PC-9 (cell line): ENCODE data around the gene ATXN1. TPM values are rescaled to one million over a fixed set of nuclear protein-coding genes. Genes with fewer than 3 reads are reported as not detected.

Source experiments
- BruUV-seq: library from RNA; stranded (reverse); fragments of 400-500 nt; replicated peaks from 2 replicates; lab custom pipeline; 2021; lab: Mats Ljungman, UMichigan
- CTCF ChIA-PET: fragments of 300-600 bp; sonication (Branson Sonifier 250); formaldehyde crosslinking; loops from one replicate; lab custom pipeline; 2022; ENCODE audit warnings: antibody characterized with exemption; lab: Charles Lee
- POLR2A ChIA-PET: fragments of 300-600 bp; sonication (Branson Sonifier 250); formaldehyde crosslinking; loops from one replicate; lab custom pipeline; 2022; ENCODE audit warnings: antibody characterized with exemption; ENCODE audit not compliant: unreplicated experiment; lab: Charles Lee
- DNase-seq, 2 experiments: peaks; one replicate each; pipeline versions ENCODE4 v3.0.0 to v3.0.0-alpha.2; 2015 to 2022; ENCODE audit warnings: mixed read lengths in 1 of 2
- H2AFZ ChIP-seq: fragments of 200-600 bp; sonication (generic); 2 replicates; pipeline ENCODE4 v1.8.1; 2017; ENCODE audit warnings: antibody characterized with exemption
- H3F3A ChIP-seq: fragments of 200-600 bp; sonication (generic); 2 replicates; pipeline ENCODE4 v1.8.1; 2017; ENCODE audit warnings: antibody characterized with exemption, mild to moderate bottlenecking, low read depth; ENCODE audit not compliant: insufficient read depth
- H3K27ac ChIP-seq: fragments of 200-600 bp; sonication (generic); 2 replicates; pipeline ENCODE4 v1.6.1; 2016; ENCODE audit warnings: mixed run types
- H3K27me3 ChIP-seq: fragments of 200-600 bp; sonication (generic); 2 replicates; pipeline ENCODE4 v1.6.1; 2016; ENCODE audit warnings: low read depth, mixed run types; ENCODE audit not compliant: insufficient read depth
- H3K36me3 ChIP-seq: fragments of 200-600 bp; sonication (generic); 2 replicates; pipeline ENCODE4 v1.6.1; 2016; ENCODE audit warnings: low read depth, mixed run types
- H3K4me1 ChIP-seq: fragments of 200-600 bp; sonication (generic); replicated peaks from 2 replicates; pipeline ENCODE4 v1.6.1; 2016; ENCODE audit warnings: mixed run types; ENCODE audit not compliant: insufficient read depth
- H3K4me2 ChIP-seq: fragments of 200-600 bp; sonication (generic); 2 replicates; pipeline ENCODE4 v1.6.1; 2017; ENCODE audit warnings: mixed run types
- H3K4me3 ChIP-seq: fragments of 200-600 bp; sonication (generic); 2 replicates; pipeline ENCODE4 v1.6.1; 2016; ENCODE audit warnings: mixed run types
- H3K79me2 ChIP-seq: fragments of 200-600 bp; sonication (generic); 2 replicates; pipeline ENCODE4 v1.6.1; 2017; ENCODE audit warnings: low read depth, mixed run types
- H3K9me2 ChIP-seq: fragments of 200-600 bp; sonication (generic); 2 replicates; pipeline ENCODE4 v1.8.1; 2017; ENCODE audit warnings: mild to moderate bottlenecking; ENCODE audit not compliant: insufficient read depth
- H3K9me3 ChIP-seq: fragments of 200-600 bp; sonication (generic); 2 replicates; pipeline ENCODE4 v1.8.1; 2016; ENCODE audit warnings: low read depth; ENCODE audit not compliant: insufficient read depth
- H4K20me1 ChIP-seq: fragments of 200-600 bp; sonication (generic); 2 replicates; pipeline ENCODE4 v1.8.1; 2017; ENCODE audit not compliant: insufficient read depth
- EZH2 ChIP-seq: fragments of 200-600 bp; sonication (generic); IDR thresholded peaks from 2 replicates; pipeline ENCODE4 v1.8.0; 2017; ENCODE audit warnings: antibody characterized with exemption, low read depth
- intact Hi-C: fragments of 100-400 bp; cut with micrococcal nuclease; formaldehyde crosslinking; loops from one replicate; pipeline ENCODE4 v1.10.0; 2022; ENCODE audit not compliant: unreplicated experiment
- total RNA-seq: library from RNA; stranded (reverse); gene quantifications from 2 replicates; pipeline ENCODE4 v1.2.3, GENCODE V29; 2021
- TF ChIP-seq, protein P1 (sequence below): fragments of 200-600 bp; sonication (generic); conservative IDR thresholded peaks from 2 replicates; pipeline ENCODE4 v1.6.1; 2017; ENCODE audit warnings: mixed run types, antibody characterized with exemption, mild to moderate bottlenecking, moderate library complexity

ATXN1 gene
- total RNA-seq, 1 experiment from 2014 or later, result 42.7 TPM

DNA sequence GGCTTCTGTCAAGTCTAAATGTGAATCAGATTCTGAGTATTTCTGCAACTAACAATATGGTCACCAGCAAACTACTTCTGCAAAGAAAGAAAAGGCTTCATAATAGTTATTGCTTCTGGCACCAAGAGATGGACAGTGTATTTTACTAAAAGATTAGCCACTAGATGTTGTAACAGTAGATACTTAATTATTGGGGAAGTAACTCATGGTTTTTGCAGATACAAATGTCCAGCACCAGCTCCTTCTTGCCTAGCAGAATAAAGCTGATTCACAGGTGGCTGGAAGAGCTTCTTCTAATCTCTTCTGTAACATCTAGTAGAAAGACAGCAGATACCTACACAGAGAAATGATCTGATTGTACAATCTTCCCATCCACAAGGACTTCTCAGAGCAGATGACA is 21.2 kb downstream of the ATXN1 start:
- no peaks in the 10 kb centered on the region for H3K9me2 ChIP-seq
- no peaks in the 10 kb centered on the region; the same call in 1 of the 2 replicates for H3F3A ChIP-seq
- no peak for DNase-seq
- no peak overlapping the region for H3K27ac ChIP-seq
- ChIA-PET CTCF (no interaction called here), POLR2A (no interaction called here)
- TF ChIP-seq, protein P1, sequence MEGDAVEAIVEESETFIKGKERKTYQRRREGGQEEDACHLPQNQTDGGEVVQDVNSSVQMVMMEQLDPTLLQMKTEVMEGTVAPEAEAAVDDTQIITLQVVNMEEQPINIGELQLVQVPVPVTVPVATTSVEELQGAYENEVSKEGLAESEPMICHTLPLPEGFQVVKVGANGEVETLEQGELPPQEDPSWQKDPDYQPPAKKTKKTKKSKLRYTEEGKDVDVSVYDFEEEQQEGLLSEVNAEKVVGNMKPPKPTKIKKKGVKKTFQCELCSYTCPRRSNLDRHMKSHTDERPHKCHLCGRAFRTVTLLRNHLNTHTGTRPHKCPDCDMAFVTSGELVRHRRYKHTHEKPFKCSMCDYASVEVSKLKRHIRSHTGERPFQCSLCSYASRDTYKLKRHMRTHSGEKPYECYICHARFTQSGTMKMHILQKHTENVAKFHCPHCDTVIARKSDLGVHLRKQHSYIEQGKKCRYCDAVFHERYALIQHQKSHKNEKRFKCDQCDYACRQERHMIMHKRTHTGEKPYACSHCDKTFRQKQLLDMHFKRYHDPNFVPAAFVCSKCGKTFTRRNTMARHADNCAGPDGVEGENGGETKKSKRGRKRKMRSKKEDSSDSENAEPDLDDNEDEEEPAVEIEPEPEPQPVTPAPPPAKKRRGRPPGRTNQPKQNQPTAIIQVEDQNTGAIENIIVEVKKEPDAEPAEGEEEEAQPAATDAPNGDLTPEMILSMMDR, result no peak
- no peak for TF ChIP-seq EZH2
- H2AFZ ChIP-seq, result no peak overlapping the region
- BruUV-seq, result no TSS peak
- no peaks in the 10 kb centered on the region for H3K9me3 ChIP-seq
- no peaks in the 10 kb centered on the region for H3K27me3 ChIP-seq
- peaks cover 5% of the 10 kb centered on the region; the same call in 1 of the 2 replicates for H3K36me3 ChIP-seq
- no peaks in the 10 kb centered on the region; the same call in 1 of the 2 replicates for H3K4me1 ChIP-seq
- no peaks in the 10 kb centered on the region for H4K20me1 ChIP-seq
- intact Hi-C loops, result no loop called here
- H3K79me2 ChIP-seq, result 0 out of 2 replicates have a peak, but pooled peaks cover 4% of the 10 kb centered on the region
- H3K4me2 ChIP-seq, result no peak overlapping the region
- no peak overlapping the region for H3K4me3 ChIP-seq

DNA sequence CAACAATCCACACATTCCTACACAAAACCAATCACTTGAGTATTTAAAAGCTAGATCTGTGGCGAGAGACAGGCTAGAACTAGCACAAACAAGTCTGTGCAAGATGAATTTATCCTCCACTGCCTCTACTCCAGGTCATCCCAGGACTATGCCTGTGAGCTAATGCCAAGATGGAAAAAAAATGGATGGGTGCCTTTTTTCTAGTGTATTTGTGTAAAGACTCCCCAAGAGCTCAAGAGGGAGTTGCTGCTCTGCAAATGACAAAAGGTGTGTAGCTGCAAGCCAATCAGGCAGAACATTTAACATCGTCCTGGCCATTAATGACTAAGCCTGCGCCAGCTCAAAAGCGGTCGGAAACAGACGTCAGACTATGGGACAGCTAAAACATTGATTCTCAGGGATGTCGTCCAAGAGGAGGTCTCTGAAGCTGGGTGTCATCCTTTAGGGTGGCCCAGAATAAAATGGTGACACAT is 21.9 kb downstream of the ATXN1 start:
- no peak overlapping the region for H3K27ac ChIP-seq
- intact Hi-C loops, result no loop called here
- CTCF ChIA-PET, result no interaction called here

DNA sequence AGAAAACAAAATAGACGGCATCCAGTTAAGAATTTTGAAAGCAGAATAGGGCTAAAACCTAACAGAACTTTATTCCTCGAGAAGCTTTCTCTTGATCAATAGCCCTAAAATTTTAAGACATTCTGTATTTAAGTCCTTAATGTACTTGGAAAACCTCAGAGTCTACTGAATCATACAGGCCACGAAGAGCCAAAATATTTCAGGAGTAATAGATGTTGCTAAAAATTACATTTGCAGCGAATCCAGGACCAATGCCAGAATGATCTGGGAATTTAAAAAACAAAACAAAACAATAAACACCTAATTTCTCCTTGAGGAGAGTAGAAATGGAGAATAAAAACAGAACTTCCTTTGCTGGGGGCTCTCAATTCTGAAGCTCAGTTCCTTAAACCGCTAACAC is 23.3 kb downstream of the ATXN1 start:
- ChIA-PET POLR2A (no interaction called here), CTCF (no interaction called here)
- H2AFZ ChIP-seq, result no peak overlapping the region
- H3F3A ChIP-seq, result no peaks in the 10 kb centered on the region; the same call in 1 of the 2 replicates
- no peaks in the 10 kb centered on the region for H3K79me2 ChIP-seq
- intact Hi-C loops, result no loop called here
- BruUV-seq, result no TSS peak
- H3K4me1 ChIP-seq, result no peaks in the 10 kb centered on the region; the same call in 1 of the 2 replicates
- H4K20me1 ChIP-seq, result no peaks in the 10 kb centered on the region
- no peaks in the 10 kb centered on the region for H3K9me3 ChIP-seq
- no peak for TF ChIP-seq EZH2
- TF ChIP-seq, protein P1, result no peak
- no peak for DNase-seq
- no peaks in the 10 kb centered on the region for H3K36me3 ChIP-seq
- H3K4me3 ChIP-seq, result no peak overlapping the region
- H3K27me3 ChIP-seq, result no peaks in the 10 kb centered on the region
- no peaks in the 10 kb centered on the region for H3K9me2 ChIP-seq
- no peak overlapping the region for H3K4me2 ChIP-seq
- no peak overlapping the region for H3K27ac ChIP-seq

More for the DNA sequence above, 21.9 kb downstream of the ATXN1 start:
- Histone ChIP-seq H3K4me1 (no peaks in the 10 kb centered on the region; the same call in 1 of the 2 replicates), H3F3A (no peaks in the 10 kb centered on the region; the same call in 1 of the 2 replicates), H3K27me3 (no peaks in the 10 kb centered on the region), H3K4me2 (no peak overlapping the region), H2AFZ (no peak overlapping the region), H3K79me2 (0 out of 2 replicates have a peak, but pooled peaks cover 4% of the 10 kb centered on the region), H3K9me2 (no peaks in the 10 kb centered on the region), H4K20me1 (no peaks in the 10 kb centered on the region), H3K9me3 (no peaks in the 10 kb centered on the region), H3K36me3 (no peaks in the 10 kb centered on the region; the same call in 1 of the 2 replicates), H3K4me3 (no peak overlapping the region)
- no TSS peak for BruUV-seq
- POLR2A ChIA-PET, result no interaction called here
- DNase-seq, result no peak
- TF ChIP-seq EZH2, result no peak
- TF ChIP-seq, protein P1, result no peak
